HG03469 (cell line): Measurements from ENCODE around the gene CORO7.
A peak's percentile ranks its signal among the peaks of the same experiment; 100 is the strongest.

Experiments
- ATAC-seq: cut with Tn5 transposase; IDR thresholded peaks from one replicate; pipeline ENCODE4 v1.9.1; 2021; ENCODE audit warnings: mild to moderate bottlenecking, moderate library complexity, moderate number of reproducible peaks; ENCODE audit not compliant: unreplicated experiment

CORO7 gene

GRCh38 chr16:4416200-4417032 is at the start of gene CORO7:
Gene CORO7 (minus strand): TSS chr16:4416596. CDS start chr16:4416518, 78 bp downstream.
- peak; percentile 32 for ATAC-seq

- ATAC-seq = no peak
These were observed 47.2 kb upstream of the CORO7 start for GRCh38 chr16:4463522-4464163.

DNA sequence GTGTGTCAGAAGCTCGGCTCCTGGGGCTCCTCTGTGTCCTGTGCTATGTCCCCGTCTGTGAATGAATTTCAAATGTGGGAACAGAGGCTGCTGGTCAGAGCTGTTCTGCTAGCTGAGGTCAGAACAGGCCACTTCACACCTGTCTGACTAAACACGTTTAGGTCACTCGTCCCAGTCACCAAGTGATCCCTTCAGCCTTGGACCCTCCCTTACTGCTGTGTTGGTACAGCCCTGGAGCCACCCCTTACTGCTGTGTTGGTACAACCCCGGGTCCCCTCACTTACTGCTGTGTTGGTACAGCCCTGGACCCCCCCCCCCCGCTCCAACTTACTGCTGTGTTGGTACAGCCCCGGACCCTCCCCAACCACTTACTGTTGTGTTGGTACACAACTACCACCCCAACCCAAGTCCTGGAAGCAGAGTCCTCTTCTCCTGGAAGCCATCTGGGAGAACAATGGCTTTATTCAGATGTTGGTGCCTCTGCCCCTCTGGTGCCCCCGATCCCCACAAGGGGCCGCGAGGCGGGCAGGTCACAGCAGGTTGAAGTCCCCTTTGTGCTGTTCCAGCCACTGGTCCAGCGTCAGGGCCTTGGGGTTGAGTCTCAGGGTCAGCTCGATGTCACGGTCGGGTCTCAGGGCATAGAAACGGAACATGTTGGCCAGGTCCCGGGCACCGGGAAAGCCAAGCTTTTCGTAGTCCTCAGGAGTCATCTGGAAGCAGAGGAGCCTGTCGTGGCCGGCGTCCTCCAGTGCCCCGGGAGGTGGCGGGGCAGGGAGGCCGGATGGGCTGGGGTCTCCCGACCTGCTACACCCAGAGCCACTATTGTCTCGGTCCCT is 45.1 kb upstream of the CORO7 start:
- no peak for ATAC-seq

- ATAC-seq = no peak
These were observed 44.5 kb upstream of the CORO7 start for GRCh38 chr16:4460936-4461249.

DNA sequence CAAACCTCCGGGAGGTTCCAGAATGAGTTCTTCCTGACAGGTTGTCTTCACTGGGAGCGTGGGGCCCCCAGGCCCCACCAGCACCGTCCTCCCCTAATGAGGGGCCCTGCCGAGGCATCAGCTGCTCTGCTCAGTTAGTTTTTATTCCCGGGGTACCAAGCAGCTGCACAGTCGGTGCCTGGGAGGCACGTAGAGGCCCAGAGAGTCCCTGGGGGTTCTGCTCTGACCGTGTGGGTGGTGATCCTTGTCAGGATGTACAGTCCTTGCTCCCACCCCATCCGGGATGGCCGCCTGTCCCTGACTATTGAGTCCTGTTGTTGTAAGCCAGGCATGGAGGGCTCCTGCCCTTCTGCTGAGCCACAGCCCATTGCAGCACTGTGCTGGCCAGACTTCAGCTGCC is 39.6 kb upstream of the CORO7 start:
- ATAC-seq = no peak

DNA sequence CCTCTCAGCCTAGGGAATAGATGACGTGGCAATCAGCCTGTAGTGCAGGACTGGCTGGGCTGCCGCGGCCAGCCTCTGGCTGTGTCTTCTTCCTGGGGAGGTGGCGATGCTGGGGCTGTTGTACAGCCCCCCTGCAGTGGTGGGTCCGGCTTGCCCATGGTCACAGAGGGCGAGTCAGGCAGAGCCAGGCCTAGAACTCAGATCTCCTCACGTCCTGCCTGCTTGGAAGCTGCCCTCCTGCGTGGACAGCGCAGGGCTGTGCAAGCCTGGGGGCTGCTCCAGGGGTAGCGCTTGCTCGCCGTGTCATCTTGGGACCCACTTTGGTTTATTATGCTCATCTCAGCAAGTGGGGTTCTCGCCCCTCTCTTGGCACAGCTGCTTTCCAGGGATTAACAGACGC is 38.7 kb upstream of the CORO7 start:
- no peak for ATAC-seq

DNA sequence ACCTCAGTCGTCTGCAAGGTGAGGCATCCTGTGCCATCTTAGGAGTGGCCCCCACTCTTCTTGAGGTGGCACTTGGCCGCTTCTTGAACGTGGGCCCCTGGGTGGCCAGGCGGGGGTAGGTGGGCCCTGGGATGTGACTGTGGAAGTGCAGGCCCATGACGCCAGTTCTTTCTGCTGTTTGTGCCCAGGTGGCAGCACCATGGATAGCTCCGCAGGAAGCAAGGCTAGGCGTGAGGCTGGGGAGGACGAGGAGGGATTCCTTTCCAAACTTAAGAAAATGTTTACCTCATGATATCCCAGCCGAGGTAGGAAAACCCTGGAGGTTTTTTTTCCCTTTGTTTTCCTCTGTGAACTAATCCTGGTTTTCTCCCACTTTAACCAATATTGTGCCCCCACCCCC is 38.2 kb upstream of the CORO7 start:
- ATAC-seq = no peak

DNA sequence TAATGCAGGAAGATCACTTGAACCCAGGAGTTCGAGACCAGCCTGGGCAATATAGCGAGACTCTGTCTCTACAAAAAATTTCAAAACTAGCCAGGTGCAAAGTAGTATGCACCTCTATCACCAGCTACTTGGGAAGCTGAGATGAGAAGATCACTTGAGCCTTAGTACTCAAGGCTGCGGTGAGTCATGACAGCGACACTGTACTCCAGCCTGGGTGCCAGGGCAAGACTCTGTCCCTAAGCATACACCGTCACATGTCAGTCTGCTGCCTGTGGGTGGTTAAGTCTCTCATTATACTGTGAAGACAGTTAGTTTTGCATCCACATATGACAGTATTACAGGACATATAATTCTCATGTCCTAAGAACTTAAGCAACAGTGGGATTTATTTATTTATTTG is 36.3 kb upstream of the CORO7 start:
- ATAC-seq = no peak

DNA sequence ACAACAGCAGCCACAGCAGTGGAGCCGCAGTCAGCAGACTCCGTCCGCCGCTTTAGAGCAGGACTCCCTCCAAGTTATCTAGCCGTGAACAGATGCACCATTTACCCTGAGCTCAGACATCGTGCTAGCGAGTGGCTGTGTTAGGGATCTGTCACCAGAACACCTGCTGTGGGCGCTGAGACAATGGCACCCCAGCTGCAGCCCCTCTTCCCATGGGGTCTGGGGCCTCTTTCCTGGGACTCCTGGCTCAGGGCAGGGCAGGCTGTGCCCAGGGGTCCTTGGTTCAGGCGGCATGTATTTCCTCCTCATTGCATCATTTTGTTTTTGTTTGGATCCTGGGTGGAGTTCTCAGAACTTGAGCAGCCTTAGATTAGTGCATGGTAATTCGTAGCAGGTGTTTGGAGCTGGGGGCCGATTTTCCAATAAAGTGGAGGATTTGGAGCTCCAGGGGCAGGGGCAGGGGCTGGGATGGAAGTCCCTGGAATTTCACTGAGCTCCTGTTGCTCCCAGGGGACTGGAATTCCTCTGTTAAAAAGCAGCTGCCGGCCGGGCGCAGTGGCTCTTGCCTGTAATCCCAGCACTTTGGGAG is 34.6 kb upstream of the CORO7 start:
- no peak for ATAC-seq

- no peak for ATAC-seq
These were observed 34.0 kb upstream of the CORO7 start for GRCh38 chr16:4450430-4450829.

DNA sequence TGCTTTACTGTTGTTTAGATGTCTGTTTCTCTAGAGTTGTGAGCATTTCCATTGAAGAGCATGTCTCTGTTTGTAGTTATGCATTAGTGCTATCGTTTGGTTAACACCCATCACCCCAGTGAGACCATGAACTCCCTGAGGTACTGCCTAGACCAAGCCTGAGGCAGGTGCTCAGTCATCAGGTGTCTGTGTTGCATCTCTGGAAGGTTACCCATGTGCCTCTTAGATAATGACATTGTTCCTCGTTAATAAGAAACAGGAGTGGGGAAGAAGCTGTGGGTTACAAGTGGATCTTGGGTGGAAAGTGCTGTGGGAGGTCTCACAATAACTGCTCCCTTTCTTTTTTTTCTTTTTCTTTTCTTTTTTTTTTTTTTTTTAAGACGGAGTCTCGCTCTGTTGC is 27.6 kb upstream of the CORO7 start:
- no peak for ATAC-seq

- ATAC-seq = no peak
These were observed 26.9 kb upstream of the CORO7 start for GRCh38 chr16:4443271-4443670.

DNA sequence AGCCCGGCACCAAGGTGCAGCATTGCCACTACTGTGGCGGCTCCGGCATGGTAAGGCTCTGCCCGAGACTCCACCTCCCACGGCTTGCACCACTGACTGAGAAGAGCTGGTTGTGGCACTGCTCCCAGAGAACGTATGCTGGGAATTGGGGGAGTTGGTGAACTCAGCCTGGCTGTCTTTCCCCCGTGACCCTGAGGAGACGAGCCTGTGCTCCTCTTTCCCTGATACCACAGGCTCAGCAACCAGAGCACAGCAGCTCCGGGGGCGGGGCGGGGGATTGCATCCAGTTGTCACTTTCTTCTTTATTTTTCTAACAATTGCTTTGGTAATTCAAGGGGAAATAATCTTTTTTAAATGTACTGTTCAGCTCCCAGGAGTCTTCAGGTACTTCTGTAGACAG is 26.0 kb upstream of the CORO7 start:
- no peak for ATAC-seq

GRCh38 chr16:4437366-4437765 is 21.0 kb upstream of the CORO7 start:
- ATAC-seq = no peak

GRCh38 chr16:4435337-4436067 is 19.1 kb upstream of the CORO7 start:
- no peak for ATAC-seq

- no peak for ATAC-seq
These were observed 17.8 kb upstream of the CORO7 start for GRCh38 chr16:4433914-4434787.

DNA sequence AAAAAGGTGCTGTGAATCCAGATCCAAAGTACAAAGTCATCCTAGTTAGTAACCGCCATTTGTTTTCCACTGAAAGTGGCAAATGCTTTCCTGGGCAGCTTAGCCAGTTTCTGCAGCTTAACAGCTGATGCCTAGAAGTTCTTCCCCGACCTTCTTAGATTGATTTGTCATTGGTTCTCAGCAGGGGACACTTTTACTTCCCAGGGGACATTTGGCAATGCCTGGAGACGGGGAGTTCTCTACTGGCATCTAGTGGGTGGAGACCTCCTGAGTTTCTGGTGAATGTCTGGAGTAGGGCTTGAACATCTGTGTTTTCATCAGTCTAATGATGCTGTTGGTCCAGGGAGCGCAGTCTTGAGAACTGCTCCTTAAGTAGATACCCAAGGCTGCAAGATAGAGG is 16.8 kb upstream of the CORO7 start:
- ATAC-seq = no peak

DNA sequence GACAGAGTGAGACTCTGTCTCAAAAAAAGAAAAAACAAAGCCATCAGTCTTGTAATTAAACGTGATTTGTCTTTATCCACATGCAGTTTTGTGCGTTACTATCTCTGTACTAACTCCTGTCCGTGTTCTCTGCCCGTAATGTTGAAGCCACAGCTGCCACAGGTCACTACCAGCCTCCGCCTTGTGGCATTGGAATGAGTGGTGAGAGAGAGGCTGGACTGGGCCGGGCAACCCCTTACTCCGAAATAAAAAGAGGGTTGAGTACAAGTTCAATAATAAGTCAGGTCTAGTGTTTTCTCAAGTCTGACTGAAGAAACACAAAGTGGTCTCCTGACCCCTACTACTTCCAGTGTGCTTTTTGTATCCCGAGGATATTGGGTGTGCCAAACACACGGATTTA is 14.6 kb upstream of the CORO7 start:
- no peak for ATAC-seq

- ATAC-seq = no peak
These were observed 12.1 kb upstream of the CORO7 start for GRCh38 chr16:4428500-4428899.
